Stimulated activated naive B cell treated with anti-CD40 and anti-IgM and Interleukin-4, amounts not matched to agents 10 μg/mL and 1 μg/mL and 100 μg/mL, for 72 hours (primary cell): ENCODE data around the gene RUNX1.
"Not testable (repeated sequence)": the region's sequence is repeated elsewhere in the genome, so short reads cannot be mapped to it uniquely, and the experiment has no call there.

Experiments
- ATAC-seq, 2 donors: fragments of 150-1000 bp; cut with Tn5 transposase; replicated peaks; 2 replicates each; pipeline ENCODE4 v1.10.0; 2021; ENCODE audit warnings: moderate library complexity in 1 of 2
- DNase-seq: peaks from one replicate; pipeline ENCODE4 v3.0.0; 2021
- H3K27ac Mint-ChIP-seq: one replicate; pipeline ENCODE4 v1.8.0; 2022; ENCODE audit warnings: mild to moderate bottlenecking, mixed read lengths
- H3K27me3 Mint-ChIP-seq, 2 donors: one replicate each; pipeline ENCODE4 v1.8.0; 2022; ENCODE audit warnings: mixed read lengths in 2 of 2
- H3K36me3 Mint-ChIP-seq, 2 donors: one replicate each; pipeline ENCODE4 v1.8.0; 2022; ENCODE audit warnings: mixed read lengths in 2 of 2, mild to moderate bottlenecking in 1 of 2
- H3K4me1 Mint-ChIP-seq, 2 donors: one replicate each; pipeline ENCODE4 v1.8.0; 2022; ENCODE audit warnings: mixed read lengths in 2 of 2, mild to moderate bottlenecking in 1 of 2
- H3K4me3 Mint-ChIP-seq, 2 donors: one replicate each; pipeline ENCODE4 v1.8.0; 2022; ENCODE audit warnings: mild to moderate bottlenecking in 2 of 2, mixed read lengths in 2 of 2, moderate library complexity in 1 of 2
- H3K9me3 Mint-ChIP-seq, 2 donors: one replicate each; pipeline ENCODE4 v1.8.0; 2022; ENCODE audit warnings: mixed read lengths in 2 of 2, mild to moderate bottlenecking in 1 of 2

Gene RUNX1

GRCh38 chr21:34980423-34981115, 68.5 kb downstream of the RUNX1 start:
- no peak for ATAC-seq
- H3K9me3 Mint-ChIP-seq = no peaks in the 10 kb centered on the region
- DNase-seq = no peak
- no peak overlapping the region for H3K27ac Mint-ChIP-seq
- no peak overlapping the region for H3K4me3 Mint-ChIP-seq
- peaks cover 28 to 54% of the 10 kb centered on the region in 2 donors for H3K36me3 Mint-ChIP-seq
- H3K4me1 Mint-ChIP-seq = peaks cover 42 to 67% of the 10 kb centered on the region in 2 donors
- no peaks in the 10 kb centered on the region for H3K27me3 Mint-ChIP-seq

- H3K4me1 Mint-ChIP-seq = peaks cover 43 to 68% of the 10 kb centered on the region in 2 donors
- DNase-seq = no peak
- H3K36me3 Mint-ChIP-seq = peaks cover 22 to 48% of the 10 kb centered on the region in 2 donors
- H3K9me3 Mint-ChIP-seq = no peaks in the 10 kb centered on the region
- no peak overlapping the region for H3K27ac Mint-ChIP-seq
- no peaks in the 10 kb centered on the region for H3K27me3 Mint-ChIP-seq
- H3K4me3 Mint-ChIP-seq = no peak overlapping the region
- ATAC-seq = no peak
Observed at GRCh38 chr21:34979383-34979782, 69.7 kb downstream of the RUNX1 start.

DNA sequence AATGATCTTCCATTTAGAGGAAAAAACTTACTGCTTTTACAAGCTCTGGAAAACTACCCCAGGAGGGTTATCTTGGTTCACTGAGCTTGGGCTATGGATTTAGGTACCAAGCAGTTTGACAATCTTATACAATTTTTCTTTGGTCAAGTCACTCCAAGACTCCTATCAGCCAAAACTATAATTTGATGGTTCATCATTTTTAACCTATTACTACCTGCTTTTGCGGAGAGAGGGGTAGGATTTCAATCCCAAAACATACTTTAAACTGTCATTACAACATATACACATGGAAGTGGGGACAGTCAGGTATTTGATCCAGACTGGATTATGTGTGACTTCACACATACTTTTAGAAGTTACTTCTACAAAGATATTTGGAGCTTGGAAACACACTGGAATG, 71.8 kb downstream of the RUNX1 start:
- no peak for ATAC-seq
- Mint-ChIP-seq H3K27me3 (no peaks in the 10 kb centered on the region), H3K36me3 (peaks cover 23 to 56% of the 10 kb centered on the region in 2 donors), H3K9me3 (no peaks in the 10 kb centered on the region), H3K4me3 (no peak overlapping the region), H3K4me1 (peaks cover 43 to 71% of the 10 kb centered on the region in 2 donors), H3K27ac (no peak overlapping the region)
- DNase-seq = no peak

GRCh38 chr21:34974162-34974981, 74.7 kb downstream of the RUNX1 start:
- ATAC-seq = peak; percentile 80 to 85
- Mint-ChIP-seq H3K4me3 (peak overlapping the region; percentile 73 to 76), H3K27ac (peak overlapping the region; percentile 91), H3K4me1 (peaks cover 48 to 73% of the 10 kb centered on the region in 2 donors), H3K9me3 (no peaks in the 10 kb centered on the region), H3K36me3 (peaks cover 26 to 51% of the 10 kb centered on the region in 2 donors), H3K27me3 (no peaks in the 10 kb centered on the region)
- DNase-seq = peak; percentile 48

DNA sequence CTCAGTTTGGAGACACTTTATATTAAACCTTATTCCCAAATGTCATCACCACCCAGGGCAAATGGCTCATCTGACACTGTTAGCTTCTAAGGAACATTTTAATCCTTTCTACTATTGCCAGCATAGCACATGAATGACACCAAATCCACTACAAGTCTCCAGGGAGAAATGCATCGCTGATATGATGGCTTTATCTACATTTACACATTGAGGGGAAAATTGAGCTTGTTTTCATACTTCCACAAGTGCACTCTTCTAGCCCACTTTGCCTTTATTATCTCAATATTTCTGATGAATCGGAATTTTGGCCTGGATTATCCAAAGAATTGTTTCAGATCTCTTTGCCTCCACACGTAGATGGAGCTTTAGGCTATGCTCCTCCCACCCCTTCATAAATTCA, 75.4 kb downstream of the RUNX1 start:
- H3K9me3 Mint-ChIP-seq = no peaks in the 10 kb centered on the region
- no peaks in the 10 kb centered on the region for H3K27me3 Mint-ChIP-seq
- ATAC-seq (no peak), DNase-seq (no peak)
- peak overlapping the region; percentile 91 for H3K27ac Mint-ChIP-seq
- peak overlapping the region; percentile 73 to 76 for H3K4me3 Mint-ChIP-seq
- peaks cover 51 to 73% of the 10 kb centered on the region in 2 donors for H3K4me1 Mint-ChIP-seq
- peaks cover 28 to 52% of the 10 kb centered on the region in 2 donors for H3K36me3 Mint-ChIP-seq

GRCh38 chr21:34971656-34972055, 77.4 kb downstream of the RUNX1 start:
- ATAC-seq (no peak), DNase-seq (no peak)
- H3K36me3 Mint-ChIP-seq = peaks cover 41 to 62% of the 10 kb centered on the region in 2 donors
- no peaks in the 10 kb centered on the region for H3K27me3 Mint-ChIP-seq
- H3K27ac Mint-ChIP-seq = no peak overlapping the region
- H3K4me1 Mint-ChIP-seq = peaks cover 63 to 90% of the 10 kb centered on the region in 2 donors
- peaks cover 0 to 3% of the 10 kb centered on the region in 2 donors for H3K9me3 Mint-ChIP-seq
- H3K4me3 Mint-ChIP-seq = no peak overlapping the region

DNA sequence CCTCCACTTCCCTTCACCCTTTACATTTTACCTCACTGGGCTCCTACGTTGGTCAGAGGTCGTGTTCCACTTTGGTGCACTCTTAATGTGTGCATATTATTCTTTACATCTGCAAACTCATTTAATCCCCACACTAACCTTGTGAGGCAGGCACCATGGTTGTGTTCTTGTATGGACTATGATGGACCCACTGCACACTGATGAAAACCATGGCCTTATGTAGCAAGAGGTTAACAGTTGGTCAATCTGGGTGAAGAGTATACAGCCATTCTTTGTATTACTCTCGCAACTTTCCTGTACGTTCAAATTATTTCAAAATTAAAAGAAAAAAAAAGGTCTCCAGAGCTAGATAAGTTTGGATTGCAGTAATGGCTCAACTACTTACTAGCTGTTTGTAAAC, 78.5 kb downstream of the RUNX1 start:
- H3K4me1 Mint-ChIP-seq = peaks cover 61 to 93% of the 10 kb centered on the region in 2 donors
- DNase-seq = no peak
- H3K27me3 Mint-ChIP-seq = no peaks in the 10 kb centered on the region
- H3K27ac Mint-ChIP-seq = peak overlapping the region; percentile 95
- peaks cover 0 to 3% of the 10 kb centered on the region in 2 donors for H3K9me3 Mint-ChIP-seq
- peaks cover 40 to 61% of the 10 kb centered on the region in 2 donors for H3K36me3 Mint-ChIP-seq
- peak overlapping the region; percentile 9 to 39 for H3K4me3 Mint-ChIP-seq
- peak; percentile 4 to 13 for ATAC-seq

GRCh38 chr21:34970167-34970500, 79.0 kb downstream of the RUNX1 start:
- DNase-seq = no peak
- Mint-ChIP-seq H3K4me1 (peaks cover 60 to 93% of the 10 kb centered on the region in 2 donors), H3K9me3 (peaks cover 0 to 3% of the 10 kb centered on the region in 2 donors), H3K36me3 (peaks cover 41 to 62% of the 10 kb centered on the region in 2 donors), H3K27me3 (no peaks in the 10 kb centered on the region), H3K27ac (peak overlapping the region; percentile 95), H3K4me3 (peak overlapping the region; percentile 9 to 39)
- ATAC-seq = no peak

- DNase-seq = no peak
- peak in 1 of 2 donors; percentile 14 for ATAC-seq
- Mint-ChIP-seq H3K9me3 (peaks cover 0 to 3% of the 10 kb centered on the region in 2 donors), H3K4me1 (peaks cover 62 to 93% of the 10 kb centered on the region in 2 donors), H3K4me3 (peak overlapping the region; percentile 65 to 74), H3K36me3 (peaks cover 46 to 67% of the 10 kb centered on the region in 2 donors), H3K27me3 (no peaks in the 10 kb centered on the region), H3K27ac (peak overlapping the region; percentile 95)
Observed at GRCh38 chr21:34969423-34970166, 79.5 kb downstream of the RUNX1 start.

DNA sequence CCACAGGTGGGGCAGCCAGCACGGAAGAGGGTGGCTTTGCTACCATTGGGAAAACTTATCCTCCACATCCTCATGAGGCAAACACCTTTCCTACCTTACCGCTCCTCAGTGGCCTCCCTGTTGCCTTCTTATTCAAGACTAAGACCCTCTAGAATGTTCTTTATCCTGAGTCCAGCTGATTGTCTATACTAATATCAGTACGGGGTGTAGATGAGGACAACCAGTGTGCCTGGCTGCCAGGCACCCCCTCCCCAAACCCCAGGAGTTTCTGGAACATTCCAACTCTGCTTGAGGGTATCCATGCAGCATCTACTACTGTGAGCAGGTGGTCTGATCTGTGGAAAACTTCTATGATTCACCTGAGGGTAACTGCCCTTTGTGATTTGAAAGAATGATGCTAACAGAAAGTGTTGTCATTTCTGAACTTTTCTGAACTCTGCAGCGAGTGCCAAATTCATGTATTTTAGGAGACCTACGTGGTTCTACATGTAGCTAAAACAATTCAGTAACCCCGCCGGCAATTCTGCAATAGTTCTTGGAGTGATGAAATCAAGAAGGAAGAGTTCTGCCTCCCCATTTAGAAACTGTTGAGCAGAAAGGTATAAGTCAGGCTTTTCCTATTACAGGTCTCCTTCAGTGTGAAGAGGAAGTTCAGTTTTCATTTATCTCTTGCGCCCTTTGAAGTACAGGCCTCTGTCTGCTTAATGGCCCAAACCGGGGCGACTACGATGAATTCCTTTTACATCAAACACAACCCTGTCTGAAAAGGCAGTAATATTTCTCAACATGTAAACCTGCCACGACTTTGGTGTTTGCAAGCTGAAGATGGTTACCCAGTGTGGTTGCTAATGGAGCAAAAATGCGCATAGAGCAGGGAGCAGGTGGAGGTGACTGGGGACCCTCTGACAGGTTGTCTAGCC, 80.4 kb downstream of the RUNX1 start:
- H3K36me3 Mint-ChIP-seq = peaks cover 44 to 70% of the 10 kb centered on the region in 2 donors
- H3K27me3 Mint-ChIP-seq = no peaks in the 10 kb centered on the region
- H3K27ac Mint-ChIP-seq = peak overlapping the region; percentile 95
- H3K4me3 Mint-ChIP-seq = peak overlapping the region; percentile 65 to 74
- peak; percentile 79 for ATAC-seq
- peaks cover 60 to 93% of the 10 kb centered on the region in 2 donors for H3K4me1 Mint-ChIP-seq
- no peak for DNase-seq
- H3K9me3 Mint-ChIP-seq = peaks cover 0 to 3% of the 10 kb centered on the region in 2 donors

- Mint-ChIP-seq H3K27ac (peak overlapping the region; percentile 95), H3K27me3 (no peaks in the 10 kb centered on the region), H3K4me3 (no peak overlapping the region), H3K4me1 (peaks cover 58 to 89% of the 10 kb centered on the region in 2 donors), H3K9me3 (peaks cover 0 to 3% of the 10 kb centered on the region in 2 donors), H3K36me3 (peaks cover 47 to 76% of the 10 kb centered on the region in 2 donors)
- DNase-seq (no peak), ATAC-seq (peak; percentile 32 to 45)
Observed at GRCh38 chr21:34967509-34968289, 81.4 kb downstream of the RUNX1 start.

DNA sequence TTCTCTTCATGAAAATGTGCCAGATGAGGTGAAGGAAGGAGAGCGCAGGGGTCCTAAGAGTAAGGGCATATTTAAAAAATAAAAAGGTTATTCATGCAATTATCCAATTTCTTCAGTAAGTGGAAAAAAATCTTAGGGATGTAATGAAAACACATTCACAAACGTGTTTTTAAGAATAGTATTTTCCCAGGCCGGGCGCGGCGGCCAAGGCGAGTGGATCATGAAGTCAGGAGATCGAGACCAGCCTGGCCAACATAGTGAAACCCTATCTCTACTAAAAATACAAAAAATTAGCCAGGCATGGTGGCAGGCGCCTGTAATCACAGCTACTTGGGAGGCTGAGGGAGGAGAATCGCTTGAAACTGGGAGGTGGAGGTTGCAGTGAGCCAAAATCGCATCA, 82.2 kb downstream of the RUNX1 start:
- Mint-ChIP-seq H3K4me1 (peaks cover 58 to 88% of the 10 kb centered on the region in 2 donors), H3K36me3 (peaks cover 52 to 75% of the 10 kb centered on the region in 2 donors)
- H3K27ac Mint-ChIP-seq, H3K27me3 Mint-ChIP-seq, ATAC-seq, H3K4me3 Mint-ChIP-seq, DNase-seq, H3K9me3 Mint-ChIP-seq: not testable (repeated sequence)
